Measurements from ENCODE around the gene MARVELD3.

DNA sequence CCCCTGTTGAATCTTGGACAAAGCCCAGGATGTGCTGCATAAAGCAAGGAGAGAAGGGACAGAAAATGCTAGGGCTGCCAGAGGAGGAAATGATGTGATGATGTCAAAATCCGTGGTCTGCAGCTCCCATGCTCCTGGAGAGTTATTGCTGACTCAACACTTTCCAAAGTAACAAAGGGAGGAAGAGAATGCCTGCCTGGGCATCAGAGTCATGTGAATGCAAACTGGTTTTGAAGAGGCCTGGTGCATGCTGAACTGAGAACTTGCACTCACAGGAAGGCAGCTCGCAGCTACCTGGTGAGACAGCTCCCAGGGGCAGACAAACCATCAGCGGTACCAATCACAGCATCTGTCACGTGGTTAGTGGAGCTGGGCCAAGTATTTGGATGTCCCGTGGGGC is 2.8 kb downstream of the MARVELD3 start:
- TF ChIP-seq CTCF (conservative IDR thresholded peaks at IDR 0.05; ENCODE audit: low read depth, low read length) (no peak), EZH2 (IDR thresholded peaks at IDR 0.05; ENCODE audit: low read length, unreplicated experiment) (no peak)

Measured in PC-3 (cell line).